H1 (cell line): ENCODE measurements around the gene PDE4B. TPM values are rescaled to one million over a fixed set of nuclear protein-coding genes. Genes with fewer than 3 reads are reported as not detected.

ENCODE experiments used
- SIN3A ChIP-seq, 2 experiments: IDR thresholded peaks in 1 of 2; conservative IDR thresholded peaks in 1 of 2; 2 replicates each; pipeline ENCODE4 v1.6.1; 2011 to 2012; ENCODE audit warnings: low read length in 2 of 2, improper control_type of control experiment in 1 of 2, low read depth in 1 of 2, mild to moderate bottlenecking in 1 of 2
- SUZ12 ChIP-seq: fragments of 200-600 bp; sonication (generic); IDR thresholded peaks from 2 replicates; pipeline ENCODE4 v1.6.1; 2012; ENCODE audit warnings: mild to moderate bottlenecking, inconsistent platforms, low read length, moderate library complexity, mixed read lengths
- polyA plus RNA-seq, 7 experiments: library from polyadenylated mRNA; depleted of rRNA in 3 of 7; stranded (reverse) in 5 of 7; unstranded in 2 of 7; fragments of >200 nt in 5 of 7; fragments of 200-250 nt in 2 of 7; gene quantifications; 1 replicate in 5 of 7; 2 replicates in 1 of 7; 4 replicates in 1 of 7; pipeline versions ENCODE4 v1.2.1 to v1.2.3, GENCODE V29; 2011 to 2013; ENCODE audit warnings: missing spikeins in 2 of 7, mixed read lengths in 2 of 7
- total RNA-seq: library from RNA; stranded (reverse); fragmentation: NEBNext Ultra II Directional; extraction: Animal tissue kit (Norgen Biotek cat#: 25700); gene quantifications from 2 replicates; pipeline ENCODE4 v1.2.1, GENCODE V29; 2021
- TF ChIP-seq, protein P1 (sequence below), 3 experiments: IDR thresholded peaks; 1 replicate in 2 of 3; 2 replicates in 1 of 3; pipeline versions ENCODE4 v1.5.1 to v1.6.1; 2011; ENCODE audit warnings: low read length in 3 of 3, mild to moderate bottlenecking in 3 of 3, inconsistent platforms in 2 of 3, low read depth in 1 of 3, moderate library complexity in 1 of 3; ENCODE audit not compliant: insufficient read depth in 1 of 3; ENCODE audit errors: control extremely low read depth in 1 of 3

The PDE4B gene
- total and polyA plus RNA-seq, 2 of the 8 experiments (the other 6 are each of a cell fraction or from before 2014, with no cell fraction given), result 5.0 to 15.1 TPM

DNA sequence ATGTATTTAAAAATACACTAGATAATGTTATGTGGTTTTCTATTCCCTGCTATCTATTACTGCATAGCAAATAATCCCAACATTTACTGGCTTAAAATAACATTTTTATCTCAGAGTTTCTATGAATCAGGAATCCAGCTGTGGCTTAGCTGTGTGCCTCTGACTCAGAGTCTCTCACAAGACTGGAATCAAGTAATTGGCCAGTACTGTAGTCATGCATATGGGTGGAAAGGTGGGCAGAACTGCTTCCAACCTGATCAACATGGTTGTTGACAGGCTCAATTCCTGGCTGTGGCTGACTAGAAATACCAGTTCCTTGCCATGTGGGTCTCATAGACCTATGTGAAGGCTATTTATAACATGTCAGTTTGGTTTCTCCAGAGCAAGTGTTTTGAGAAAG is 131.8 kb downstream of the PDE4B start (continued):
- TF ChIP-seq SIN3A (conservative IDR thresholded peaks at IDR 0.05 in 1 of 2, IDR thresholded peaks at IDR 0.05 in 1 of 2; ENCODE audit: low read depth in 1 of 2, low read length in 2 of 2), result no peak
- TF ChIP-seq, protein P1, sequence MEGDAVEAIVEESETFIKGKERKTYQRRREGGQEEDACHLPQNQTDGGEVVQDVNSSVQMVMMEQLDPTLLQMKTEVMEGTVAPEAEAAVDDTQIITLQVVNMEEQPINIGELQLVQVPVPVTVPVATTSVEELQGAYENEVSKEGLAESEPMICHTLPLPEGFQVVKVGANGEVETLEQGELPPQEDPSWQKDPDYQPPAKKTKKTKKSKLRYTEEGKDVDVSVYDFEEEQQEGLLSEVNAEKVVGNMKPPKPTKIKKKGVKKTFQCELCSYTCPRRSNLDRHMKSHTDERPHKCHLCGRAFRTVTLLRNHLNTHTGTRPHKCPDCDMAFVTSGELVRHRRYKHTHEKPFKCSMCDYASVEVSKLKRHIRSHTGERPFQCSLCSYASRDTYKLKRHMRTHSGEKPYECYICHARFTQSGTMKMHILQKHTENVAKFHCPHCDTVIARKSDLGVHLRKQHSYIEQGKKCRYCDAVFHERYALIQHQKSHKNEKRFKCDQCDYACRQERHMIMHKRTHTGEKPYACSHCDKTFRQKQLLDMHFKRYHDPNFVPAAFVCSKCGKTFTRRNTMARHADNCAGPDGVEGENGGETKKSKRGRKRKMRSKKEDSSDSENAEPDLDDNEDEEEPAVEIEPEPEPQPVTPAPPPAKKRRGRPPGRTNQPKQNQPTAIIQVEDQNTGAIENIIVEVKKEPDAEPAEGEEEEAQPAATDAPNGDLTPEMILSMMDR (IDR thresholded peaks at IDR 0.05; ENCODE audit: control extremely low read depth in 1 of 3, insufficient read depth in 1 of 3, low read depth in 1 of 3, low read length in 3 of 3), result no peak
- TF ChIP-seq SUZ12, result no peak
